Endodermal cell (in vitro differentiated cells): ENCODE data around the gene CDH4. TPM values are rescaled to one million over a fixed set of nuclear protein-coding genes. Genes with fewer than 3 reads are reported as not detected.
A peak's percentile ranks its signal among the peaks of the same experiment; 100 is the strongest.

Experiments used
- DNase-seq: peaks from one replicate; pipeline ENCODE4 v3.0.0-alpha.2; 2017
- H3K27ac ChIP-seq: 2 replicates; pipeline ENCODE4 v1.5.1; 2013; ENCODE audit warnings: mild to moderate bottlenecking, low read depth, low read length, moderate library complexity
- H3K27me3 ChIP-seq: 2 replicates; pipeline ENCODE4 v1.6.1; 2013; ENCODE audit warnings: mild to moderate bottlenecking, low read length, moderate library complexity; ENCODE audit not compliant: insufficient read depth, control insufficient read depth, poor library complexity, severe bottlenecking
- H3K36me3 ChIP-seq: 2 replicates; pipeline ENCODE4 v1.7.0; 2013; ENCODE audit warnings: mild to moderate bottlenecking, low read length, moderate library complexity; ENCODE audit not compliant: control insufficient read depth, insufficient read depth
- H3K4me1 ChIP-seq: one replicate; pipeline ENCODE4 v1.7.0; 2013; ENCODE audit warnings: low read length; ENCODE audit not compliant: control insufficient read depth, insufficient read depth
- H3K4me3 ChIP-seq: 2 replicates; pipeline ENCODE4 v1.5.1; 2013; ENCODE audit warnings: mild to moderate bottlenecking, low read length, moderate library complexity
- H3K9ac ChIP-seq: 2 replicates; pipeline ENCODE4 v1.6.1; 2013; ENCODE audit warnings: mild to moderate bottlenecking, low read length, moderate library complexity; ENCODE audit not compliant: poor library complexity, severe bottlenecking; ENCODE audit errors: extremely low read depth
- H3K9me3 ChIP-seq: 2 replicates; pipeline ENCODE4 v1.6.1; 2013; ENCODE audit warnings: mild to moderate bottlenecking, low read length, moderate library complexity; ENCODE audit not compliant: control insufficient read depth
- H3K27ac Mint-ChIP-seq: 2 replicates; pipeline ENCODE4 v1.8.0; 2020; ENCODE audit warnings: mixed read lengths
- H3K27me3 Mint-ChIP-seq: 2 replicates; pipeline ENCODE4 v1.8.0; 2021; ENCODE audit warnings: mild to moderate bottlenecking, mixed read lengths; ENCODE audit not compliant: insufficient read depth
- H3K36me3 Mint-ChIP-seq: 2 replicates; pipeline ENCODE4 v1.8.0; 2020; ENCODE audit warnings: low read depth, mixed read lengths
- H3K4me1 Mint-ChIP-seq: 2 replicates; pipeline ENCODE4 v1.8.0; 2020; ENCODE audit warnings: mixed read lengths
- H3K4me3 Mint-ChIP-seq: 2 replicates; pipeline ENCODE4 v1.8.0; 2020; ENCODE audit warnings: mild to moderate bottlenecking, moderate library complexity, mixed read lengths
- H3K9me3 Mint-ChIP-seq: 2 replicates; pipeline ENCODE4 v1.8.0; 2020; ENCODE audit warnings: mild to moderate bottlenecking, mixed read lengths
- WGBS, 2 experiments: methylation state at CpG; one replicate each; pipeline versions ENCODE4 v1.1.5 to v1.1.7; 2013; ENCODE audit warnings: missing lambda C conversion rate in 2 of 2, mixed read lengths in 1 of 2; ENCODE audit not compliant: insufficient coverage in 1 of 2, insufficient read length in 1 of 2; 5-methylcytosine and 5-hydroxymethylcytosine counted together
- total RNA-seq, 2 donors: library from RNA; stranded (reverse); fragmentation: NEBNext Ultra II Directional in 1 of 2; extraction: Animal tissue kit (Norgen Biotek cat#: 25700) in 1 of 2; gene quantifications; 2 replicates in 1 of 2; 3 replicates in 1 of 2; pipeline ENCODE4 v1.2.1, GENCODE V29; 2021
- TF ChIP-seq, protein P1 (sequence below): fragments of 200-600 bp; sonication (generic); conservative IDR thresholded peaks from 2 replicates; pipeline ENCODE4 v1.5.0; 2021; ENCODE audit warnings: antibody characterized with exemption, mild to moderate bottlenecking

The CDH4 gene
- total RNA-seq, 2 donors from 2014 or later, result 1.8 to 5.8 TPM

- H3K27me3 ChIP-seq, result no peaks in the 10 kb centered on the region
- 63 to 76% methylated on average over 23 to 29 of the region's 29 CpGs for WGBS, 2 experiments
- peaks cover 14% of the 10 kb centered on the region for H3K9me3 ChIP-seq
- H3K4me3 Mint-ChIP-seq, result no peak overlapping the region
- H3K27ac ChIP-seq, result peak overlapping the region; percentile 42
- no peak overlapping the region for H3K4me3 ChIP-seq
- H3K36me3 ChIP-seq, result no peaks in the 10 kb centered on the region
- no peak overlapping the region for H3K27ac Mint-ChIP-seq
- no peak overlapping the region for H3K9ac ChIP-seq
- TF ChIP-seq, protein P1, sequence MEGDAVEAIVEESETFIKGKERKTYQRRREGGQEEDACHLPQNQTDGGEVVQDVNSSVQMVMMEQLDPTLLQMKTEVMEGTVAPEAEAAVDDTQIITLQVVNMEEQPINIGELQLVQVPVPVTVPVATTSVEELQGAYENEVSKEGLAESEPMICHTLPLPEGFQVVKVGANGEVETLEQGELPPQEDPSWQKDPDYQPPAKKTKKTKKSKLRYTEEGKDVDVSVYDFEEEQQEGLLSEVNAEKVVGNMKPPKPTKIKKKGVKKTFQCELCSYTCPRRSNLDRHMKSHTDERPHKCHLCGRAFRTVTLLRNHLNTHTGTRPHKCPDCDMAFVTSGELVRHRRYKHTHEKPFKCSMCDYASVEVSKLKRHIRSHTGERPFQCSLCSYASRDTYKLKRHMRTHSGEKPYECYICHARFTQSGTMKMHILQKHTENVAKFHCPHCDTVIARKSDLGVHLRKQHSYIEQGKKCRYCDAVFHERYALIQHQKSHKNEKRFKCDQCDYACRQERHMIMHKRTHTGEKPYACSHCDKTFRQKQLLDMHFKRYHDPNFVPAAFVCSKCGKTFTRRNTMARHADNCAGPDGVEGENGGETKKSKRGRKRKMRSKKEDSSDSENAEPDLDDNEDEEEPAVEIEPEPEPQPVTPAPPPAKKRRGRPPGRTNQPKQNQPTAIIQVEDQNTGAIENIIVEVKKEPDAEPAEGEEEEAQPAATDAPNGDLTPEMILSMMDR, result no peak
- no peak for DNase-seq
- H3K36me3 Mint-ChIP-seq, result peaks cover 8% of the 10 kb centered on the region
- H3K27me3 Mint-ChIP-seq, result peaks cover 20% of the 10 kb centered on the region
- peaks cover 10% of the 10 kb centered on the region for H3K4me1 ChIP-seq
- peaks cover 23% of the 10 kb centered on the region for H3K9me3 Mint-ChIP-seq
- peaks cover 23% of the 10 kb centered on the region for H3K4me1 Mint-ChIP-seq
These were observed 336.6 kb downstream of the CDH4 start for GRCh38 chr20:61588411-61589385.

- 86 to 93% methylated on average over 8 to 12 of the region's 12 CpGs for whole genome bisulfite sequencing, 2 experiments
- H3K9me3 ChIP-seq, result peaks cover 14% of the 10 kb centered on the region
- Mint-ChIP-seq H3K4me1 (peaks cover 11% of the 10 kb centered on the region), H3K9me3 (peaks cover 30% of the 10 kb centered on the region), H3K27ac (no peak overlapping the region), H3K36me3 (peaks cover 8% of the 10 kb centered on the region), H3K27me3 (peaks cover 19% of the 10 kb centered on the region), H3K4me3 (no peak overlapping the region)
- no peaks in the 10 kb centered on the region for H3K4me1 ChIP-seq
- H3K27ac ChIP-seq, result no peak overlapping the region
- TF ChIP-seq, protein P1, result no peak
- no peak overlapping the region for H3K4me3 ChIP-seq
- no peaks in the 10 kb centered on the region for H3K27me3 ChIP-seq
- no peak overlapping the region for H3K9ac ChIP-seq
- DNase-seq, result no peak
- H3K36me3 ChIP-seq, result no peaks in the 10 kb centered on the region
These were observed 338.2 kb downstream of the CDH4 start for GRCh38 chr20:61590236-61590635.

DNA sequence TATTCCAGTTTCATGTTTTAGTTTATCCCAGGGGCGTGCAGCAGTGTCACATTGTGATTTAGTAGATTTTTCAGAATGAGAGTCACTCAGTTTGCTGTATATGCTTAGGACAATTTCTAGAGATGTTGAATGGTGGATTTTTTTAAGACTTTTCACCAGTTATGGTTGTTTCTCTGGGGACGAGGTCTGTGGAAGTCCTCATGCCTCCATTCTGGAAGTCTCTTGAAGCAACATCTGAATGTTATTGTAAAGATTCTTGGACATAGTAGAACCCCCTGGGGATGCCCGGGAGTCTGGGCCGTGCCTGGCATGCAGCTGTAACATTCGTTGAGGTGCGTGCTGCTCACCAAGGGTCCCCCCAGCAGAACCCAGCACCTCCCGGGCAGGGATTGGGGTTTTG lies 341.5 kb downstream of the CDH4 start:
- H3K9me3 Mint-ChIP-seq, result peaks cover 51% of the 10 kb centered on the region
- Histone ChIP-seq H3K9me3 (peaks cover 20% of the 10 kb centered on the region), H3K36me3 (no peaks in the 10 kb centered on the region), H3K27me3 (no peaks in the 10 kb centered on the region), H3K4me3 (no peak overlapping the region), H3K9ac (no peak overlapping the region), H3K4me1 (no peaks in the 10 kb centered on the region), H3K27ac (no peak overlapping the region)
- H3K36me3 Mint-ChIP-seq, result peaks cover 12% of the 10 kb centered on the region
- peaks cover 10% of the 10 kb centered on the region for H3K4me1 Mint-ChIP-seq
- H3K27ac Mint-ChIP-seq, result no peak overlapping the region
- no peak for DNase-seq
- no peak overlapping the region for H3K4me3 Mint-ChIP-seq
- TF ChIP-seq, protein P1, result no peak
- H3K27me3 Mint-ChIP-seq, result peaks cover 29% of the 10 kb centered on the region
- 90 to 97% methylated on average over 5 to 7 of the region's 7 CpGs for WGBS, 2 experiments
